ENCODE measurements around the gene FHOD3.

GRCh38 chr18:36704156-36704555, 406.6 kb downstream of the FHOD3 start:
- no peak for TF ChIP-seq CTCF (conservative IDR thresholded peaks at IDR 0.05; ENCODE audit: low read length)
- no peak for TF ChIP-seq EZH2phosphoT487 (IDR thresholded peaks at IDR 0.05; ENCODE audit: borderline replicate concordance)
